Caki2 (cell line): ENCODE results near the gene SZT2. TPM values are rescaled to one million over a fixed set of nuclear protein-coding genes. Genes with fewer than 3 reads are reported as not detected.
"Not testable (repeated sequence)": the region's sequence is repeated elsewhere in the genome, so short reads cannot be mapped to it uniquely, and the experiment has no call there.

ENCODE experiments used
- DNase-seq: peaks from one replicate; pipeline ENCODE4 v3.0.0-alpha.2; 2015; ENCODE audit warnings: low read depth
- in situ Hi-C: cut with HindIII; loops from 2 replicates; pipeline ENCODE4 v1.10.0; 2016; ENCODE audit warnings: low sequenced_read_pairs, low pct_unique_long_range_greater_than_20kb, mixed read lengths
- total RNA-seq: library from RNA; depleted of rRNA; stranded (reverse); fragments of >200 nt; shearing (Covaris generic); gene quantifications from 2 replicates; pipeline ENCODE4 v1.2.3, GENCODE V29; 2014; ENCODE audit warnings: low replicate concordance

SZT2 gene
- total RNA-seq, 1 experiment from 2014 or later: 13.3 TPM

DNA sequence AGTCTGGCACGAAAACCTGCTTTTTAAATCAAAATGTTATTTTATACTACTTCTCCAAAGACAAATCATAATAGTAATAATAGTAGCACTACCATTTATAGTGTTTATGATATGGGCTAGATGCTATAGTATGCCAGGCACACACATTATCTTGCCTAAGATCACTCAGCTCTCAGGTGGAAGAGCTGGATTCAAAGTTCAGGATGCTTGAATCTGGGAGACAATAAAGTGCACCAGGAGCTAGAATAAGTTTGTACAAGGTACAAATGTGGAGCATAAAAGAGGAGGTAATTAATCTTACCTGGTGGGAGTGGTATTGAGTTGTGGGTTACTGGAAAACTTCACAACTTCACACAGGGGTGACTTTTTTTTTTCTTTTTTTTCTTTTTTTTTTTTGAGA lies 11.9 kb upstream of the SZT2 start:
- DNase-seq: no peak
- in situ Hi-C loops: no loop called here

DNA sequence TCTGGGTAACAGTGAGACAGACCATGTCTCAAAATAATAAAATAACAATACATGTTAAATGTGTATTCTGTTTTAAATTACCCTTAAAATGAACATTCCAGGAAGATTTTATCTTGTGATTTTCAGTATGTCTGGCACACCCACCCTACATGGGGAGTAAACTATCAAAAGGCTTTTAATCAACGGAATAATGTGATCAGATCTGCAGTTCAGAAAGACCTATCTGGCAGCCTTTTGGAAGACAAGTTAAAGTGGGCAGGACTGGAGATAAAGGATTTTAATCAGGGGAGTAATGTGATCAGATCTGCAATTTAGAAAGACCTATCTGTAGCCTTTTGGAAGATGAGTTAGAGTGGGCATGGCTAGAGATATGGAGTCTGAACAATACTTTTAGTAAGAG lies 10.2 kb upstream of the SZT2 start:
- in situ Hi-C loops: no loop called here

DNA sequence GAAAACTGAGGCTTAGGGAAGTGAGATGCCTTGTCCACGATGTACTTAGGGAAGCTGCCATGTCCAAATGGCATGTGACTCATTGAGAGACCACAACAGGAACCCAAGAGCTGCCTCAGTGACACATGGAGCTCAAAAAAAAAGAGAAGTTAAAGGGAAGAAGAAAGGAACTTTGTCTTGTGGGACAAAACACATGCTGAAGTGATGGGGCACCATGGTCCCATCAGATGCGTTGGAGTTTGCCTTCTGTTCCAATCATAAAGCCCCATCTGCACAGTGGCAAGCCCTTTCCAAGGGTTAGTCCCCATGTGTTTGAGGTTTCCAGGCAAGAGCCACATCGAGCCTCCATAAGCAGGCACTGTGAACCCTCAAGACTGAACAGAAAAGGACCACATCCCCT lies 8.1 kb upstream of the SZT2 start:
- in situ Hi-C loops: no loop called here
- DNase-seq: no peak

More for the DNA sequence above, 10.2 kb upstream of the SZT2 start:
- no peak for DNase-seq

DNA sequence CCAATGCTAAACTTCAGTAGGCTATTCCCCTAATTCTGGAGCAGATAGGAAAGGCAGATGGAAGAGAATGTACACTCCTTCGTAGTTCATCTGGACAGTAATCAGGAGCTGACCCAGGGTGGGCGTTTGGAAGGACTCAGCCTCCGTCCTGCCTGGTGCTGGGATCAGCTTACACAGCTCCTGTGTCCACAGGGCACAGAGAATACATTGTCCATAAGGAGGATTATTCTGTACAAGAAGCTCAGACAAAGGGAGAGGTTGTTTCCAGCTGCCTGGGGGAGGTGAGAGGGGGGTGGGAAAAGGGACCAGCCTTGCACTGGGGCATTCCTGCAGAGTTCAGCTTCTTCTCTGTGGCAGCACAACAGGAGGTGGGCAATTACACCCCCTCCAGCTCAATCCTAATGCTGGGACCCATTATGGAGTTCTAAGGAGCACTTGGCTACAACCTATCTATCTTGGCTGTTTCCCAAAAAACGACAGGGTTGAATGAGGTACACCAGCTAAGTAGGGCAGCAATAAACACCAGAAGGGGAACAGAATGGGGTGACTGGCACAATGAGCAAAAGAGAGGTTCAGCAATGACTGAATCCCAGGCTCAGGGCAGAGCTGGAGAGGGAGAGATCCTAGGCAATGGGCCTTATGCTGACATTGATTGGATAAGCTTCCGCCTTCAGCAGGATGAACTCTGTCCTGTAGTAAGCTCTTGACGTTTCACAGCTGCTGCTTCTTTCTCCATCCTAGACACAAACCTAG lies 7.5 kb upstream of the SZT2 start:
- in situ Hi-C loops: no loop called here
- DNase-seq: no peak

DNA sequence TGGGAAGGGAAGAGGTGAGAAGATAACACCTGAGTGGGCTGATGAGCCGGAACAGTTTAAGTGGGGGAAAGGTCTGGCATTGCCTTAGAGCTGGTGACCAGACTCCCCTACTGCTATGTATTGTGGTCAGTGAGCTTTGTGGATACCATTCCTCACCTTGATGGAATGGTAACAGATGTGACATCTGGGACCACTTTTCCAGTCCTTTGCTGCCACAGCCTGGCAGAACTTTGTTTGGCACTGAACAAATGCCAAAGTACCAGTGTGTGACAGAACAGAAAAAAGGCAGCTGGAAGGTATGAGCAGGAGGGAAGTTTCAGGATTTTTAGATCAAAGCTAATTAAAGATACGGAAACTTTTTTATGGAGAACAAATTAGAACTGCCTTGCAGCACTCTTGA lies 6.2 kb upstream of the SZT2 start:
- DNase-seq: no peak
- in situ Hi-C loops: no loop called here

DNA sequence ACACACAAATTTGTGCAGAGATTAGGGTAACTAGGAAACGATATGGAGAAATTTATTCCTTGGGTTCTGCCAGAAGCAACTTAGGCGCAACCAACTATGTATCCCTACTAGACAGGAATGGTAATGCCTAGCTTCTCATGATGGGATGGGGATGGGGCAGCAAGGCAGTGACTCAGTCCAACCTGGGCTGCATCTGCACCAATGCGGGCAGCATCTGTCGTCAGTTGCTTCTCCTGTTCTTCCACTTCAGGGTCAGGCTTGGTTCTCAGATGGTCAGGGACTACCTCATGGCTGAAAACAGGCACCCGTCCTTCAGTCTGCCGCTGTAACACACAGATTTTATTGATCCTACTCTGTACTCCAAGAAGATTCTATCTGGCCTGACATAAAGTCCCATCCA lies 3.0 kb upstream of the SZT2 start:
- in situ Hi-C loops: no loop called here
- no peak for DNase-seq

DNA sequence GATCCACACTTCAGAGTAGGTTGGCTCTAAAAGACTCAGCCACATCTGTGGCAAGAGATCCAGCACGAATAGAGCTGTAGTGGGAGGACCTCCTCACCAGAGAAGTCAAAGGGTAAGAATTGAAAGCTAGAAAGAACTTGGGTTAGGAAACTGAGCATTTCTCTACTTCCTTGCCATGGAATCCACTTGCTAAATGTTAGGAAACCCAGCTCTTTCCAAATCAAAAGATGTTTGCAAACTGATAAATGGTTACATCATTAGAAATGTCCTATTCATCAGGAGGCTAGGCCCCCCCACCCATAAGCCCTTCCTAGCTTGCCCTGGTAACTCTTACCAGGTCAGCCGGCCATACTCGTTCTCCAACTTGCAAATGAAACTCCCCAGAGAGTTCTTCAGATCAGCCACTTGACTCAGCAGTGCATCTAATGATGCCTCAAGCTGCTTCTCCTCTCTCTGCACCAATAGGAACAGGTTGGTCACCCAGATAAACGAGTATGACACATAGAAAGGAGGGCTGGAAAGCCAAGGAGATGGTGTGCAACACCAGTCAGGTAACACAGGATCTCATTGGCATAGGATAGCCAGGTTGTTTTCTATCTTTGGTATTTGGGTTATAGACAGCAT lies 1.6 kb upstream of the SZT2 start:
- in situ Hi-C loops: no loop called here

DNA sequence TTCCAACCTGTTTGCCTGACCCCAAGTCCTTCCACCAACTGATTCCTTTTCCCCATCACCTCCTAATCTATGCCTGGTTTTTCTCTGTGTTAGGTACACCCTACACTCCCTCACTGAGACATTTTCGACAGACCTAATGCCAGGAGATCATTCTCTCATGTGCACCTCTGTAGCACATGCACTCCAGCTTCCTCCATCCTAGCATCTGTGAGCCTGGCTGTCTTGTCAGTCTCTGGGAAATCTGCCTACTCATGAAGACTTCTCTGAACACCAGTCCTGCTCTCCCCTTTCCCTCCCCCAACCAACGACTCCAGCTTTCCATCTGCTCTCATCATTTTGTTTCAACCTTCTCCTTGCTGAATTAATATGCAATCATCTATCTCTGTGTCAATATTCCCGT lies 1.1 kb upstream of the SZT2 start:
- in situ Hi-C loops: no loop called here
- DNase-seq: no peak

More for the DNA sequence above, 1.6 kb upstream of the SZT2 start:
- no peak for DNase-seq

DNA sequence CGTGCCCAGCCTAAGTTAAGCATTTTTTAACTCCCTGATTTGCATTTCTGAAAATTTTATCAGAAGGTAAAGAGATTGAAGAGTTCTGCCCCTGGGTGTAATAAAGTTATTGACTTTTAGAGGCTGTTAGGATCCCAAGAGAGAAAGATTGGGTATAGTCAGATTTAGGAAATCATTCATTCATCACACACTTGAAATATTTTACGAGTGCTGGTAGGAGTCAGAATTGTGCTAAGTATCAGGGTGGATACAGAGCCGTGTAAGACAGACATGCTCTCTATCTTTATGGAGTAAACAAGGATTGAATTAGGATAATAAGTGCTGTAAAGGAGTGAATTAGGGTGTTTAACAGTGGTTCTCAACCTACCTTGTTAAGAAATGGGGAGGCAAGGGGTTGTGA lies 3.0 kb downstream of the SZT2 start:
- DNase-seq: no peak
- in situ Hi-C loops: no loop called here

DNA sequence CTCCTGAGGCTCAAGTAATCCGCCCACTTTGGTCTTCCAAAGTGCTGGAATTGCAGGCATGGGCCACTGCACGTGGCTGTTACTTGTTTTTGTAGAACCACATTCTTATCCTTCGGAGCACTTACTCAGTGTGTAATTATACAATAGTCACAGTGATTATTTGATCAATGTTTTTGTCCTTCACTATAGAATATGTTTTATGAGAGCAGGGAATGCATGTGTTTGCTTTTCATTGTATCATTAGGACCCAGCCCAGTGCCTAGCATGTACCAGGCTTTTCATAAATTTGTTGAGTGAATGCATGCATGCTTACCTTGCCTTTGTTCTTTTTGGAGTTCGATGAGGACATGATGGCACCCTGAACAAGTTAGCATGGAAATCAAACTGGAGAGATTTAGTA lies 5.8 kb downstream of the SZT2 start:
- in situ Hi-C loops: no loop called here
- no peak for DNase-seq

DNA sequence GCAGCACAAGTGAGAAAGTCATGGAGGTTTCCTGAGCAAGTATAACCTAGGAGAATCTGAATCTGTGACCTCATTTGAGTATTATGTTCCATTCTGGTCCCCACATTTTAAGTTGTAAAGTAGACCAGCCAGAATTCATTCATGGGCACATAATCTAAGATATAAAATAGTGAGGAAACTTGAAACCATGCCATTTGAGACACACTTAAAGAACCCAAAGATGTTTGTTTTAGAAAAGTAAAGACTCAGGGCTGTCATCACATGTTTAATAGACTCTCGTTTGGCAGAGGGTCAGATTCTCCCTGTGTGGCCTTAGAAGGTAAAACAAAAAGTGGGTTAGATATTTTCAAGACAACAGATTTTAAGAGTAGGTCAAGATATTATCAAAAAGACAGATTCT lies 6.4 kb downstream of the SZT2 start:
- DNase-seq: no peak
- in situ Hi-C loops: no loop called here

DNA sequence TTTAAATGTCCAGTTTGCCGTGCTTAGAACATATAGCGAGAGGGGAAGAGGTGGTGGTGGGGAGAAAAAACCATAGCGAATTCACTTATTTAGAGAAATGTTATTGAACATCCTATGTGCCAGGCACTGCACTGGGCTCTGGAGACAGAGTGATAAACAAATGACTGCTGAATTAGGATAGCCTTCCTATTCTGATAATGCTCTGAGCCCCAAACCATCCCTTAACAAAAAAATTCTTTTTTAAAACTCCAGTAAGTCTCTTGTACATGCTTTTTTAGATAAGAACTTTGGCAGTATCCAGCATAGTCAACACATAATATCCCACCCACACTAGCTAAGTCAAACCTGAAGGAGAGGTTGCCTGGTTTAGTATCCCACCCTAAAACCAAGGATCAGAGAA lies 8.5 kb downstream of the SZT2 start:
- in situ Hi-C loops: no loop called here
- DNase-seq: no peak

DNA sequence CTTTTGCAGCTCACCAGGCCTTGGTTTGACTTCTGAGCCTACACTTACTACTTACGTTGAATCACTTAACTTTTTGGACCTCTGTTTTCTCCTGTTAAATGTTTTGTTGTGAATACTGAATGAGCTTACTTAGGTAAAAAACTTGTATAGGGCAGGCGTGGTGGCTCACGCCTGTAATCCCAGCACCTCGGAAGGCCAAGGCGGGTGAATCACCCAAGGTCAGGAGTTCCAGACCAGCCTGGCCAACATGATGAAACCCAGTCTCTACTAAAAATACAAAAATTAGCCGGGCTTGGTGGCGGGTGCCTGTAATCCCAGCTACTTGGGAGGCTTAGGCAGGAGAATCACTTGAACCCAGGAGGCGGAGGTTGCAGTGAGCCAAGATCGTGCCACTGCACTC lies 10.7 kb downstream of the SZT2 start:
- in situ Hi-C loops, DNase-seq: not testable (repeated sequence)

DNA sequence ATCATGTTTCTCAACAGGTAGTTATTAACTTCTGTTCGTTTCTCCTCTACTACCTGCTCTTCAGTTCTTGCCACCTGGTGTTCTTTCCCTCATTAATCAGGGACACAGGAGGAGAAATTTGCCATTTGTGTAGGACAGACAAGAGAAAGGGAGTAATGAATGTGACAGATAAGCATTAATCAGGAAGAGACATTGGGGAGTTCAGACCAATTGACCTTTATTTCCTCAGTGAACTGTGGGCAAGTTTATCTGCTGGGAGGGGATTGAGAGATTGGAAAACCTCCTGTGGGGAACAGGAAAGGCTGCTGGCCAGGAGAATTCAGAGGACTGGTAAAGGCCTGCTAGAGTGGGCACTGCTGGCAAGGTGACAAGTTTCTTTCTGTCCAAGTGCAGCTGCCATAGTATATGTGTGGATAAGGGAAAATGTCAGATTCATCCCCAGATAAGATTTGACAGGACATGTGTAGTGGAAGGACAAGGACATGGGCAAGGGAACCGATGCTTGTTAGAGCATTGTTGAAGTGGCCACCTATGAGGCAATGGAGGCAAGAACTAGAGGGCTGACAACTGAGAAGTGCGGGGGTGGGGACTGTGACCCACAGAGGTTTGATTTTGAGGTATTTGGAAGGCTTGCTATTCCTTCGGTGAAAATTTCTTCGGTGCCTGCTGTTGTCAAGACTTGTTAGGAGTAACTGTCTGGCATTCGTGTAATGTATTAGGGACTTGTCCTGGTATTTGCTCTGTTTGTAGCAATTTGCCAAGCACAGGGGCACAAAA lies 12.6 kb downstream of the SZT2 start:
- in situ Hi-C loops: no loop called here

DNA sequence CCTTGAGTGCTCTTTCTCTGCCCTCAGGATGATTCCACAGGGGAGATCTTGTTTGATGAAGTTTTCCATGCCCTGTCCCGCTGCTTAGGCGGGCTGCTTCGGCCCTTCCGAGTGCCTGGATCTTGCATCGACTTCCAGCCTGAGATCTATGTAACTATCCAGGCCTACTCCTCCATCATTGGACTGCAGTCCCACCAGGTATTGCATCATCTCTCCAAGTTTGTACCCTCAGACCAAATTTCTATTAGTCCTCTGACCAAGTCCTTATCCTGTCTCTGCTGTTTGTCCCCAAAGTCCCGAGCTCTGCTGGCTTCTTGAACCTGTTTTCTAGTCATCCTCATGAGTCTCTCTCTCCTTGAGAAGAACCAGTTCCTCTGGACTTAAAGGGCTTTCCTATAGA lies 14.7 kb downstream of the SZT2 start:
- in situ Hi-C loops: no loop called here
- DNase-seq: no peak

More for the DNA sequence above, 12.6 kb downstream of the SZT2 start:
- DNase-seq: no peak

DNA sequence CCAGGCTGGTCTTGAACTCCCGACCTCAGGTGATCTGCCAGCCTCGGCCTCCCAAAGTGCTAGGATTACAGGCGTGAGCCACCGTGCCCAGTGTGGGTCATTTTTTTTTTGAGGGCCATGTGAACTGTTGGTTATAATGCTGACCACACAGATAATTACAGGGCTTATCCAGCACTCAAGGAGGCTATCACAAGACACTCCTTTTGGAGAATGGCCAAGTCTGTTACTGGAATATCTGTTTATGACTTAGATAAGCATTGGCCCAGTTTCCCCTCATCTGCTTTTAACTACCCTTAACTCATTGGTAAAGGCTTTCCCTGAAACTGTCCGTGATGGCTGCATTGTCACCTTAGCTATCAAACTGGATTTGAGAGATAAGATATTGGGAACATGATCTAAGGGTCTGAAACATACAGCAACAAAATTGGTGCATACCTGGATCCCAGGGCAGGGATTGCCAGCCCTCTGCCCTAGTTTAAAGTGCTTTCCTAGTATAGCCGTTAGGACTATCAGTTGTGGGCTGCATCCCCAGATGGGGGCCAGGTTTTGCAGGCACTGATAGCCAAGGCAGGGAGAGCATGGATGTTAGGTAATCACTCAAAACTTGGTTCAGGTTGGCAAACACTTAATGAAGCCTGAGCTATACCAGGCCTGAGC lies 15.6 kb downstream of the SZT2 start:
- in situ Hi-C loops: no loop called here
- no peak for DNase-seq

DNA sequence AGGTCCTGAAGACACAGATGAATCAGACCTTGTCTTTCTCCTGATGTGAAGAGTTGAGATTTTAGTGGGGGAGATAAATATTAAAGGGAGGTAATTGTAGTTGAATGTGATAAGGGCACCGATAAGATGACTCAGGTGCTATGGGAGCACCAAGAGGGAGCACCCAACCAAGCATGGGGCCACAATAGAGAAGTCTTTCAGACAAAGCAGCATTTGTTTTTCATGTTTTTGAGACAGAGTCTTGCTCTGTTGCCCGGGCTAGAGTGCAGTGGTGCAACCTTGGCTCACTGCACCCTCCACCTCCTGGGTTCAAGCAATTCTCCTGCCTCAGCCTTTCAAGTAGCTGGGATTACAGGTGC lies 16.2 kb downstream of the SZT2 start:
- in situ Hi-C loops: no loop called here
- no peak for DNase-seq

DNA sequence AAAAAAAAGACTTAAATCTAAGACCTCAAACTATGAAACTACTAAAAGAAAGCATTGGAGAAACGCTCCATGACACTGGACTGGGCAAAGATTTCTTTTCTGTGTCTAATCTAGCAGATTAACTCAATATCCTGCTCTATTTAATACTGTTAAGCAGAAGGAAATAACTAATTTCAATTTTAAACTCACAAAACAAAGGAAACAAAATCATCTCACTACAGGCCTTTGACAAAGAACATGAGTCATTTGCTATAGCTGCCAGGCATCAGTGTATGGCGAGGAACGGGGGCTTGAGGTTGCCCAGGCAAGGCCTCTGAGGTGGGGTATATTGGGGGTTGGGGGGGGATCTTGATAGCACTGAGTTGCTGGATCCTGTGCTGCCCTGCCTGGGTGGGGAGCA lies 20.9 kb downstream of the SZT2 start:
- in situ Hi-C loops: no loop called here
- DNase-seq: no peak

DNA sequence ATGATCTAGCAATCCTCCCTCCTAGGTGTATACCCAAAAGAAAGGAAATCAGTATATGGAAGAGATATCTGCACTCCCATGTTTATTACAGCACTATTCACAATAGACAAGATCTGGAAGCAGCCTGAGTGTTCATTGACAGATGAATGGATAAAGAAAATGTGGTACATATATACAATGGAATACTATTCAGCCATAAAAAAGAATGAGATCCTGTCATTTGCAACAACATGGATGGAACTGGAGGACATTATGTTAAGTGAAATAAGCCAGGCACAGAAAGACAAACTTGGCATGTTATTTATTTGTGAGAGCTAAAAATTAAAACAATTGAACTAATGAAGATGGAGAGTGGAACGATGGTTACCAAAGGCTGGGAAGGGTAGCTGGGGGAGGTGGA lies 23.7 kb downstream of the SZT2 start:
- in situ Hi-C loops, DNase-seq: not testable (repeated sequence)
